K562 (cell line): ENCODE data around the gene SPINK9. TPM values are rescaled to one million over a fixed set of nuclear protein-coding genes. Genes with fewer than 3 reads are reported as not detected.

Experiments used
- ATAC-seq: fragments of 200-7000 bp; cut with Tn5 transposase; 3 replicates; pipeline ENCODE4 v1.9.1; 2020; ENCODE audit warnings: moderate library complexity
- BruUV-seq: library from RNA; stranded (reverse); fragments of 400-500 nt; replicated peaks from 2 replicates; lab custom pipeline; 2021; lab: Mats Ljungman, UMichigan
- CTCF ChIA-PET: fragments of 300-600 bp; formaldehyde crosslinking; extraction: SDS; loops from one replicate; lab custom pipeline; 2021; ENCODE audit warnings: low intra/inter-chr PET ratio; lab: Yijun Ruan, JAX
- POLR2A ChIA-PET: fragments of 300-600, 350-650 bp; sonication (Branson Sonifier 250); formaldehyde crosslinking; extraction: SDS; loops from one replicate; lab custom pipeline; 2021; ENCODE audit warnings: antibody characterized with exemption, inconsistent platforms; lab: Yijun Ruan, JAX
- DNase-seq, 4 experiments: peaks; one replicate each; pipeline versions ENCODE4 v3.0.0 to v3.0.0-alpha.2; 2011 to 2018; ENCODE audit warnings: low spot score in 3 of 4, mixed read lengths in 3 of 4; ENCODE audit errors: extremely low read depth in 1 of 4
- FAIRE-seq: peaks from 2 replicates; lab custom pipeline; 2011; peaks lifted over from hg19 to GRCh38; lab: Jason Lieb, UNC
- H2AFZ ChIP-seq: 2 replicates; pipeline ENCODE4 v1.6.0; 2011; ENCODE audit warnings: low read depth, low read length, control low read depth, inconsistent platforms
- H3K27ac ChIP-seq: fragments of 200-600 bp; 3 replicates; pipeline ENCODE4 v1.8.0; 2011; ENCODE audit warnings: low read depth, mild to moderate bottlenecking, control low read depth, inconsistent platforms, low read length, moderate library complexity, mixed read lengths; ENCODE audit errors: extremely low read depth
- H3K27me3 ChIP-seq, 2 experiments: fragments of 300-600 bp in 1 of 2; 2 replicates in 1 of 2; 3 replicates in 1 of 2; pipeline versions ENCODE4 v1.6.0 to v1.8.0; 2011; ENCODE audit warnings: inconsistent platforms in 2 of 2, low read length in 2 of 2, mild to moderate bottlenecking in 1 of 2, mixed read lengths in 1 of 2, moderate library complexity in 1 of 2; ENCODE audit not compliant: control insufficient read depth in 2 of 2, insufficient read depth in 2 of 2
- H3K36me3 ChIP-seq: fragments of 300-600 bp; 3 replicates; pipeline ENCODE4 v1.8.0; 2011; ENCODE audit warnings: mild to moderate bottlenecking, low read length, inconsistent platforms; ENCODE audit not compliant: control insufficient read depth, insufficient read depth
- H3K4me1 ChIP-seq, 2 experiments: fragments of 200-600 bp in 1 of 2; replicated peaks in 1 of 2; 2 replicates in 1 of 2; 3 replicates in 1 of 2; pipeline versions ENCODE4 v1.5.1 to v1.8.0; 2011; ENCODE audit warnings: inconsistent platforms in 2 of 2, low read length in 2 of 2, mild to moderate bottlenecking in 1 of 2, mixed read lengths in 1 of 2, moderate library complexity in 1 of 2; ENCODE audit not compliant: control insufficient read depth in 2 of 2, insufficient read depth in 2 of 2
- H3K4me2 ChIP-seq: 2 replicates; pipeline ENCODE4 v1.6.1; 2011; ENCODE audit warnings: low read length, control low read depth, inconsistent platforms, mixed read lengths; ENCODE audit not compliant: insufficient read depth
- H3K4me3 ChIP-seq: fragments of 200-600 bp; sonication (generic), shearing (Covaris generic); 2 replicates; pipeline ENCODE4 v1.5.1; 2016; ENCODE audit warnings: control low read depth, inconsistent platforms
- H3K79me2 ChIP-seq: fragments of 200-600 bp; 3 replicates; pipeline ENCODE4 v1.8.0; 2011; ENCODE audit warnings: low read length, inconsistent platforms; ENCODE audit not compliant: control insufficient read depth, insufficient read depth
- H3K9ac ChIP-seq, 2 experiments: 2 replicates each; pipeline versions ENCODE4 v1.6.0 to v1.6.1; 2011; ENCODE audit warnings: low read depth in 2 of 2, low read length in 2 of 2, control low read depth in 1 of 2, inconsistent platforms in 1 of 2, mild to moderate bottlenecking in 1 of 2, mixed read lengths in 1 of 2; ENCODE audit not compliant: insufficient read depth in 1 of 2
- H3K9me1 ChIP-seq: one replicate; pipeline ENCODE4 v1.6.0; 2011; ENCODE audit warnings: inconsistent platforms, mild to moderate bottlenecking, low read length, moderate library complexity; ENCODE audit not compliant: control insufficient read depth, insufficient read depth
- H3K9me3 ChIP-seq: replicated peaks from 2 replicates; pipeline ENCODE4 v1.5.1; 2011; ENCODE audit warnings: low read depth, low read length, inconsistent platforms; ENCODE audit not compliant: control insufficient read depth, insufficient read depth
- H4K20me1 ChIP-seq: replicated peaks from 2 replicates; pipeline ENCODE4 v1.6.1; 2011; ENCODE audit warnings: low read length, inconsistent platforms, mixed read lengths; ENCODE audit not compliant: control insufficient read depth, insufficient read depth
- ADNP ChIP-seq: fragments of 200-800 bp; sonication (Bioruptor generic); IDR thresholded peaks from 2 replicates; pipeline ENCODE4 v1.6.1; 2016; ENCODE audit warnings: missing genetic modification characterization, missing compliant biosample characterization
- ARID1B ChIP-seq: fragments of 450-650 bp; IDR thresholded peaks from 2 replicates; pipeline ENCODE4 v1.6.1; 2016; ENCODE audit warnings: antibody characterized with exemption, mild to moderate bottlenecking, inconsistent platforms
- BDP1 ChIP-seq: IDR thresholded peaks from 3 replicates; pipeline ENCODE4 v1.6.1; 2011; ENCODE audit not compliant: insufficient read length, insufficient read depth
- COPS2 ChIP-seq: fragments of 450-650 bp; conservative IDR thresholded peaks from 2 replicates; pipeline ENCODE4 v1.6.1; 2016; ENCODE audit warnings: mild to moderate bottlenecking, moderate library complexity
- ETV5 ChIP-seq: sonication (generic); formaldehyde crosslinking; IDR thresholded peaks from 2 replicates; pipeline ENCODE4 v1.4.0; 2020; ENCODE audit warnings: low read depth, mild to moderate bottlenecking, missing genetic modification reagents
- GATA2 ChIP-seq: sonication (generic); formaldehyde crosslinking; IDR thresholded peaks from 2 replicates; pipeline ENCODE4 v1.4.0; 2020; ENCODE audit warnings: mild to moderate bottlenecking, missing genetic modification reagents
- HNRNPH1 ChIP-seq: fragments of 200-400 bp; formaldehyde crosslinking; optimal IDR thresholded peaks from 2 replicates; pipeline ENCODE3; 2017; ENCODE audit warnings: low read depth, mild to moderate bottlenecking, low read length, moderate library complexity
- MEIS2 ChIP-seq: fragments of 450-650 bp; IDR thresholded peaks from 2 replicates; pipeline ENCODE4 v1.6.1; 2014; ENCODE audit warnings: mild to moderate bottlenecking; ENCODE audit not compliant: partially characterized antibody
- NCOA4 ChIP-seq: fragments of 450-650 bp; IDR thresholded peaks from 2 replicates; pipeline ENCODE4 v1.6.1; 2018; ENCODE audit warnings: mild to moderate bottlenecking; ENCODE audit not compliant: partially characterized antibody
- NFE2 ChIP-seq: IDR thresholded peaks from 2 replicates; pipeline ENCODE4 v1.6.1; 2014; ENCODE audit warnings: antibody characterized with exemption, low read depth
- PML ChIP-seq: IDR thresholded peaks from 2 replicates; pipeline ENCODE4 v1.6.1; 2012; ENCODE audit warnings: low read length, inconsistent platforms
- RBM14 ChIP-seq: fragments of 200-400 bp; formaldehyde crosslinking; IDR thresholded peaks from 2 replicates; pipeline ENCODE4 v1.6.1; 2018; ENCODE audit warnings: low read depth, mild to moderate bottlenecking, low read length, moderate library complexity, borderline replicate concordance; ENCODE audit not compliant: insufficient read depth
- SRSF9 ChIP-seq: fragments of 200-400 bp; formaldehyde crosslinking; IDR thresholded peaks from 2 replicates; pipeline ENCODE4 v1.6.1; 2017; ENCODE audit warnings: low read depth, low read length, borderline replicate concordance
- TAF1 ChIP-seq: IDR thresholded peaks from 2 replicates; pipeline ENCODE4 v1.6.1; 2011; ENCODE audit warnings: mild to moderate bottlenecking, low read length, moderate library complexity; ENCODE audit not compliant: insufficient read depth, control insufficient read depth, severe bottlenecking; ENCODE audit errors: extremely low read depth
- TCF3 ChIP-seq: sonication (generic); formaldehyde crosslinking; IDR thresholded peaks from 2 replicates; pipeline ENCODE4 v1.4.0; 2020; ENCODE audit warnings: mild to moderate bottlenecking, missing genetic modification reagents
- ZNF134 ChIP-seq: fragments of 250-450 bp; sonication (Bioruptor Pico); conservative IDR thresholded peaks from 2 replicates; pipeline ENCODE4 v1.4.0; 2020
- ZNF354B ChIP-seq: fragments of 250-450 bp; sonication (Bioruptor Pico); IDR thresholded peaks from 2 replicates; pipeline ENCODE4 v1.4.0; 2020
- ZNF507 ChIP-seq: conservative IDR thresholded peaks from 2 replicates; pipeline ENCODE4 v1.6.1; 2017; ENCODE audit warnings: missing genetic modification characterization, missing compliant biosample characterization
- in situ Hi-C: fragments of 300-500 bp; cut with MboI; formaldehyde crosslinking; loops from 4 replicates; pipeline ENCODE4 v1.15.0; 2018; ENCODE audit warnings: inconsistent platforms, mixed read lengths
- intact Hi-C: fragments of 100-400 bp; cut with micrococcal nuclease; formaldehyde crosslinking; loops from 2 replicates; pipeline ENCODE4 v1.14.2; 2022
- polyA plus RNA-seq, 8 experiments: library from polyadenylated mRNA; depleted of rRNA in 4 of 8; stranded (reverse) in 5 of 8; unstranded in 3 of 8; fragments of >200 nt; fragmentation: Nextera tagmentation in 2 of 8; fragmentation: Illumina TruSeq in 1 of 8; extraction: Ambion mirVana in 2 of 8; extraction: Trizol in 1 of 8; gene quantifications; 2 replicates each; pipeline versions ENCODE4 v1.2.1 to v1.2.3, GENCODE V29; 2011 to 2014; ENCODE audit warnings: inconsistent platforms in 1 of 8, missing spikeins in 1 of 8
- total RNA-seq, 7 experiments: library from RNA; depleted of rRNA in 6 of 7; stranded (reverse); fragments of >200 nt in 6 of 7; fragmentation: Illumina TruSeq in 2 of 7; extraction: Trizol in 2 of 7; gene quantifications; 2 replicates each; pipeline versions ENCODE4 v1.2.1 to v1.2.3, GENCODE V29; 2011 to 2021; ENCODE audit warnings: low replicate concordance in 1 of 7
- TF ChIP-seq, protein P1 (sequence below): fragments of 250-450 bp; sonication (Bioruptor Pico); IDR thresholded peaks from 2 replicates; pipeline ENCODE4 v1.5.0; 2021

SPINK9 gene
- total and polyA plus RNA-seq, 9 of the 15 experiments (the other 6 are each of a cell fraction or from before 2014, with no cell fraction given): not detected

- POLR2A ChIA-PET: interaction anchor here (0.6 kb wide), 1 partner anchor 398 kb away, joined by 3 read pairs; no protein-coding TSS in a partner anchor
- ATAC-seq: no peak
These were observed 44.0 kb downstream of the SPINK9 start for GRCh38 chr5:148379340-148379739.

More at GRCh38 chr5:148379340-148379739, 44.0 kb downstream of the SPINK9 start:
- no peak overlapping the region for H3K4me3 ChIP-seq
- TF ChIP-seq GATA2: no peak
- TF ChIP-seq, protein P1, sequence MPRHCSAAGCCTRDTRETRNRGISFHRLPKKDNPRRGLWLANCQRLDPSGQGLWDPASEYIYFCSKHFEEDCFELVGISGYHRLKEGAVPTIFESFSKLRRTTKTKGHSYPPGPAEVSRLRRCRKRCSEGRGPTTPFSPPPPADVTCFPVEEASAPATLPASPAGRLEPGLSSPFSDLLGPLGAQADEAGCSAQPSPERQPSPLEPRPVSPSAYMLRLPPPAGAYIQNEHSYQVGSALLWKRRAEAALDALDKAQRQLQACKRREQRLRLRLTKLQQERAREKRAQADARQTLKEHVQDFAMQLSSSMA (CRISPR knock-in tag): no peak
- TF ChIP-seq COPS2: no peak
- TF ChIP-seq PML: no peak
- no peak for TF ChIP-seq HNRNPH1
- TF ChIP-seq ARID1B: no peak
- TF ChIP-seq ZNF134 (CRISPR knock-in tag): no peak
- TF ChIP-seq NCOA4: no peak
- TF ChIP-seq NFE2: no peak
- TF ChIP-seq TAF1: no peak
- no peak for TF ChIP-seq SRSF9
- TF ChIP-seq ZNF507: no peak
- TF ChIP-seq ETV5 (CRISPR knock-in tag): no peak
- no peak for TF ChIP-seq ADNP (tag)
- no peak for TF ChIP-seq BDP1
- TF ChIP-seq MEIS2: no peak
- no peak for TF ChIP-seq RBM14
- TF ChIP-seq TCF3: no peak
- no peak for TF ChIP-seq ZNF354B (CRISPR knock-in tag)
- CTCF ChIA-PET: no interaction called here
- H2AFZ ChIP-seq: no peak overlapping the region
- BruUV-seq: no TSS peak
- no peaks in the 10 kb centered on the region for H3K4me1 ChIP-seq
- H3K9me3 ChIP-seq: no peaks in the 10 kb centered on the region
- DNase-seq (no peak), FAIRE-seq (no peak)
- H3K4me2 ChIP-seq: no peak overlapping the region
- in situ Hi-C loops (loop anchor here (10.0 kb wide), 1 partner anchor 195 kb away; no protein-coding TSS in a partner anchor), intact Hi-C loops (no loop called here)
- H4K20me1 ChIP-seq: no peaks in the 10 kb centered on the region
- H3K27ac ChIP-seq: no peak overlapping the region
- H3K36me3 ChIP-seq: no peaks in the 10 kb centered on the region
- H3K9ac ChIP-seq: no peak overlapping the region
- H3K27me3 ChIP-seq: no peaks in the 10 kb centered on the region
- H3K79me2 ChIP-seq: peaks cover 6% of the 10 kb centered on the region
- no peaks in the 10 kb centered on the region for H3K9me1 ChIP-seq
